Measurements from ENCODE around the gene SSBP4. TPM values are rescaled to one million over a fixed set of nuclear protein-coding genes. Genes with fewer than 3 reads are reported as not detected.
A peak's percentile ranks its signal among the peaks of the same experiment; 100 is the strongest.

SSBP4 gene
- total RNA-seq: 55.8 and 72.6 TPM in 2 replicates
- 156 and 169 TPM in 2 replicates for polyA plus RNA-seq

- TF ChIP-seq, protein P1, sequence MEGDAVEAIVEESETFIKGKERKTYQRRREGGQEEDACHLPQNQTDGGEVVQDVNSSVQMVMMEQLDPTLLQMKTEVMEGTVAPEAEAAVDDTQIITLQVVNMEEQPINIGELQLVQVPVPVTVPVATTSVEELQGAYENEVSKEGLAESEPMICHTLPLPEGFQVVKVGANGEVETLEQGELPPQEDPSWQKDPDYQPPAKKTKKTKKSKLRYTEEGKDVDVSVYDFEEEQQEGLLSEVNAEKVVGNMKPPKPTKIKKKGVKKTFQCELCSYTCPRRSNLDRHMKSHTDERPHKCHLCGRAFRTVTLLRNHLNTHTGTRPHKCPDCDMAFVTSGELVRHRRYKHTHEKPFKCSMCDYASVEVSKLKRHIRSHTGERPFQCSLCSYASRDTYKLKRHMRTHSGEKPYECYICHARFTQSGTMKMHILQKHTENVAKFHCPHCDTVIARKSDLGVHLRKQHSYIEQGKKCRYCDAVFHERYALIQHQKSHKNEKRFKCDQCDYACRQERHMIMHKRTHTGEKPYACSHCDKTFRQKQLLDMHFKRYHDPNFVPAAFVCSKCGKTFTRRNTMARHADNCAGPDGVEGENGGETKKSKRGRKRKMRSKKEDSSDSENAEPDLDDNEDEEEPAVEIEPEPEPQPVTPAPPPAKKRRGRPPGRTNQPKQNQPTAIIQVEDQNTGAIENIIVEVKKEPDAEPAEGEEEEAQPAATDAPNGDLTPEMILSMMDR (IDR thresholded peaks at IDR 0.05; ENCODE audit: poor library complexity): peak; percentile 32
- TF ChIP-seq EZH2phosphoT487 (IDR thresholded peaks at IDR 0.05; ENCODE audit: low read depth, severe bottlenecking, unreplicated experiment): no peak
- Histone ChIP-seq H3K36me3 (replicated peaks; ENCODE audit: insufficient read depth, low read depth) (no peaks in the 10 kb centered on the region), H4K20me1 (ENCODE audit: insufficient read depth, poor library complexity, severe bottlenecking) (peaks cover 32% of the 10 kb centered on the region), H3K4me1 (ENCODE audit: insufficient read depth) (peaks cover 59% of the 10 kb centered on the region), H3K79me2 (peaks cover 50% of the 10 kb centered on the region), H3K9me3 (ENCODE audit: low read depth) (no peaks in the 10 kb centered on the region), H3K4me2 (peak within 1 kb of the TSS; percentile 91), H3K27me3 (no peaks in the 10 kb centered on the region), H3K27ac (peak within 1 kb of the TSS; percentile 99), H3K4me3 (peak within 1 kb of the TSS; percentile 42), H2AFZ (peak within 1 kb of the TSS; percentile 58), H3K9me2 (replicated peaks; ENCODE audit: insufficient read depth) (no peaks in the 10 kb centered on the region)
- under 1% methylated on average over 17 of the region's 80 CpGs for WGBS (ENCODE audit: low lambda C conversion rate, missing lambda C conversion rate)
- DNase-seq (ENCODE audit: low spot score): peak; percentile 94
Observed at GRCh38 chr19:18419195-18419698, at the start of gene SSBP4. SSBP4 (plus strand) TSS chr19:18419398; CDS start chr19:18419649, 251 bp downstream.

DNA sequence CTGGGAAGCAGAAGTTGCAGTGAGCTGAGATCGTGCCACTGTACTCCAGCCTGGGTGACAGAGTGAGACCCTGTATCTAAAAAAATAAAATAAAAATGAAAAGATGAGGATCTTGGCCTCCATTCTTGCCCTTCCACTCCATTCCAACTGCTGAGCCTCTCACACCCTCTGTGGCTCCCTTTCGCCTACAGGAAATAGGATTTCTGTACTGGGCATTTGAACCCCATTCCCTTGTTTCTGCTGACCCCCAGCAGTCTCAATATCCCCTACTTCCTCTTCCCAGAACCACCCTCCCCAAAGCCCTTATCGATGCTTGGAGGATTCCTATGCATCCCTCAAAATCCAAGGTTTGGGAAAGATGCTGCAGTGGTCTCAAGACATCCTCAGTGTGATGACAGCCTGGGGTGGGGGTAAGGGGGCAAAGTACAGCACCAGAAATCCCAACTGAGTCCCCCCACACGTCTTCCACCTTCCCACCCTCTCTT, 45.7 kb upstream of the SSBP4 start:
- no peaks in the 10 kb centered on the region for H3K27me3 ChIP-seq
- no peaks in the 10 kb centered on the region for H3K79me2 ChIP-seq
- H3K4me2 ChIP-seq: no peak overlapping the region
- H3K9me2 ChIP-seq (replicated peaks; ENCODE audit: insufficient read depth): no peaks in the 10 kb centered on the region
- H3K4me3 ChIP-seq: no peak overlapping the region
- TF ChIP-seq EZH2phosphoT487 (IDR thresholded peaks at IDR 0.05; ENCODE audit: low read depth, severe bottlenecking, unreplicated experiment) (no peak), EZH2 (IDR thresholded peaks at IDR 0.05; ENCODE audit: borderline replicate concordance) (no peak)
- TF ChIP-seq, protein P1 (IDR thresholded peaks at IDR 0.05; ENCODE audit: poor library complexity): no peak
- H3K4me1 ChIP-seq (ENCODE audit: insufficient read depth): peaks cover 20% of the 10 kb centered on the region
- no peak overlapping the region for H2AFZ ChIP-seq
- DNase-seq (ENCODE audit: low spot score): no peak
- no peaks in the 10 kb centered on the region for H3K9me3 ChIP-seq (ENCODE audit: low read depth)
- 75% methylated on average over 4 of the region's 4 CpGs for WGBS (ENCODE audit: low lambda C conversion rate, missing lambda C conversion rate)
- H4K20me1 ChIP-seq (ENCODE audit: insufficient read depth, poor library complexity, severe bottlenecking): no peaks in the 10 kb centered on the region
- peak overlapping the region; percentile 94 for H3K27ac ChIP-seq
- no peaks in the 10 kb centered on the region for H3K36me3 ChIP-seq (replicated peaks; ENCODE audit: insufficient read depth, low read depth)

- Histone ChIP-seq H3K27ac (peak overlapping the region; percentile 94), H2AFZ (no peak overlapping the region), H3K4me3 (no peak overlapping the region), H3K79me2 (no peaks in the 10 kb centered on the region), H3K4me1 (ENCODE audit: insufficient read depth) (peaks cover 20% of the 10 kb centered on the region), H3K36me3 (replicated peaks; ENCODE audit: insufficient read depth, low read depth) (no peaks in the 10 kb centered on the region), H3K9me3 (ENCODE audit: low read depth) (no peaks in the 10 kb centered on the region), H4K20me1 (ENCODE audit: insufficient read depth, poor library complexity, severe bottlenecking) (no peaks in the 10 kb centered on the region), H3K4me2 (peak overlapping the region; percentile 26), H3K27me3 (no peaks in the 10 kb centered on the region), H3K9me2 (replicated peaks; ENCODE audit: insufficient read depth) (no peaks in the 10 kb centered on the region)
- WGBS (ENCODE audit: low lambda C conversion rate, missing lambda C conversion rate): 35% methylated on average over 17 of the region's 17 CpGs
- DNase-seq (ENCODE audit: low spot score): peak; percentile 92
- TF ChIP-seq, protein P1 (IDR thresholded peaks at IDR 0.05; ENCODE audit: poor library complexity): no peak
- TF ChIP-seq EZH2 (IDR thresholded peaks at IDR 0.05; ENCODE audit: borderline replicate concordance) (no peak), EZH2phosphoT487 (IDR thresholded peaks at IDR 0.05; ENCODE audit: low read depth, severe bottlenecking, unreplicated experiment) (no peak)
Observed at GRCh38 chr19:18373892-18374629, 45.1 kb upstream of the SSBP4 start.

Data from hepatocyte (in vitro differentiated cells).